GM12873 (cell line): Measurements from ENCODE around the gene CARD19.

ENCODE experiments used
- CTCF ChIP-seq: IDR thresholded peaks from 2 replicates; pipeline ENCODE4 v1.5.1; 2012; ENCODE audit warnings: low read depth, mild to moderate bottlenecking, moderate library complexity, low read length, control low read depth; ENCODE audit not compliant: insufficient read depth; ENCODE audit errors: missing control alignments

Gene CARD19

GRCh38 chr9:93053781-93054331 is 42.2 kb upstream of the CARD19 start:
- TF ChIP-seq CTCF = no peak

GRCh38 chr9:93054758-93055704 is 41.0 kb upstream of the CARD19 start:
- no peak for TF ChIP-seq CTCF

- no peak for TF ChIP-seq CTCF
Observed at GRCh38 chr9:93057042-93057702, 38.8 kb upstream of the CARD19 start.

- no peak for TF ChIP-seq CTCF
Observed at GRCh38 chr9:93057703-93058354, 38.2 kb upstream of the CARD19 start.

GRCh38 chr9:93058355-93059010 is 37.5 kb upstream of the CARD19 start, which contains the start of gene SUSD3:
SUSD3 (plus strand) TSS chr9:93058701; CDS start chr9:93058743, 42 bp downstream.
- no peak for TF ChIP-seq CTCF

- no peak for TF ChIP-seq CTCF
Observed at GRCh38 chr9:93059011-93059714, 36.9 kb upstream of the CARD19 start.
